HG02943 (cell line): Measurements from ENCODE around the gene CACNG4.

Source experiments
- ATAC-seq: cut with Tn5 transposase; IDR thresholded peaks from one replicate; pipeline ENCODE4 v1.9.1; 2021; ENCODE audit warnings: mild to moderate bottlenecking, low read depth, moderate library complexity; ENCODE audit not compliant: unreplicated experiment

The CACNG4 gene

DNA sequence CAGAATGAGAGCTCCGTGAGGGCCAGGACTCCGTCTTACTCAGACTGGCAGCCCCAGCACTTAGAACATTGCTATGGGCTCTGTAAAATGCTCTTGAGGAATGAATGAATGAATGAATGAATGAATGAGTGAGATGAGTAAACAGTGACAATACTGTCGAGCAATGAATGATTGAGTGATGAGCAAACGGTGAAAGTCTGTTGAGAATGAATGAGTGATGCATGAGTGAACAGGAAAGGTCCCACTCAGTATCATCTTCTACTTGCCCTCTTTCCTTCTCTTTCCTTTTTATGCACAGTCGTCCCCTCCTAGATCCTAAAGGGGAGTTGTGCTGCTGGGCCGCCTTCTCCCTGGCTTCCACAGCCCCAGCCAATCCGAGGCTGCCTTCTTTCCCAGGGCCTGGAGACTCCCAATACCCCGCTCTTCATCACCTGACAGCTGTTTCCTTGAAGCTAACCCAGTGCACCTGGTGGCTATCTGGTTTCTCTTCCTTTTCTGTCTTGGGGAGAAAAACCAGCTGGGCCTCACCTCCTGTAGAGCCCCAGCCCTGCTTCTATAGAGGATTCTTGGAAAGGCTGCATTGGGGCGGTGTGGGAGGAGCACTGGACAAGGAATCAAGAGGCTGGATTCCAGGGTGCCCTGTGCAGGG lies 47.1 kb downstream of the CACNG4 start:
- ATAC-seq = no peak

DNA sequence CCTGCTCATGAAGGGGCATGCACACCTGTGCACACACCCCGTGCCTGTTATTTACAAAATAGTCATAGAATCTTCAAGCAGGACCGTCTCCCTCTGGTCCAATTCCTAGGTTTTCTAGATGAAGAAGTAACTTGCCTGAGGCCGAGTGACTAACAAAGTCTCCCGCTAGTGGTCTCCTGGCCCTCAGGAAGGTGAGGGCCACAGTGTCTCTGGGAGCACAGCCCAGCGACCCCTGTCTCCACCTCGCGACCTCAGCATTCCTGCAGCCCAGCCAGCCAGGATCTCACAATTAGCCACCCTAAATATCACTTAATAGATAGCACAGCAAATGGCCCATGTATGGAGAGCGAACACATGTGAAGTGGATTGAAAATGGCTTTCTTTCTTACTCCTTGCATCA lies 49.4 kb downstream of the CACNG4 start:
- no peak for ATAC-seq

GRCh38 chr17:67015001-67015400 lies 50.5 kb downstream of the CACNG4 start:
- ATAC-seq = no peak

- ATAC-seq = no peak
Observed at GRCh38 chr17:67016039-67016762, 51.7 kb downstream of the CACNG4 start.

DNA sequence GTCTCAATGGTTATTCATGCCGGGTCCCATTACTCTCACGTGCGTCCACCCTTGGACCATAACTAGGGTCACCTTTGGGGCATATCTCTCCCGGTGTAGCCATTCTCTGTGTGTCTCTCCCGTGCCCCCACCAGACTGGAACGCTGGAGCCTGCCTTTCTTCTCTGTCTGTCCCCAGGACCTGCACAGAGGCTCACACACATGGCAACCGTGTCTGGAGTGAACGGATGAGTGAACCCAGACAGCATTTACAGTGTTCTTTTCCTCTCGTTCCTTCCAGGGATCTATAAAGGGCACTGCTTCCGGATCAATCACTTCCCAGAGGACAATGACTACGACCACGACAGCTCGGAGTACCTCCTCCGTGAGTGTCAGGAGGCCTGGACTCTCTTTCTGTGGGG lies 53.4 kb downstream of the CACNG4 start:
- ATAC-seq = no peak

DNA sequence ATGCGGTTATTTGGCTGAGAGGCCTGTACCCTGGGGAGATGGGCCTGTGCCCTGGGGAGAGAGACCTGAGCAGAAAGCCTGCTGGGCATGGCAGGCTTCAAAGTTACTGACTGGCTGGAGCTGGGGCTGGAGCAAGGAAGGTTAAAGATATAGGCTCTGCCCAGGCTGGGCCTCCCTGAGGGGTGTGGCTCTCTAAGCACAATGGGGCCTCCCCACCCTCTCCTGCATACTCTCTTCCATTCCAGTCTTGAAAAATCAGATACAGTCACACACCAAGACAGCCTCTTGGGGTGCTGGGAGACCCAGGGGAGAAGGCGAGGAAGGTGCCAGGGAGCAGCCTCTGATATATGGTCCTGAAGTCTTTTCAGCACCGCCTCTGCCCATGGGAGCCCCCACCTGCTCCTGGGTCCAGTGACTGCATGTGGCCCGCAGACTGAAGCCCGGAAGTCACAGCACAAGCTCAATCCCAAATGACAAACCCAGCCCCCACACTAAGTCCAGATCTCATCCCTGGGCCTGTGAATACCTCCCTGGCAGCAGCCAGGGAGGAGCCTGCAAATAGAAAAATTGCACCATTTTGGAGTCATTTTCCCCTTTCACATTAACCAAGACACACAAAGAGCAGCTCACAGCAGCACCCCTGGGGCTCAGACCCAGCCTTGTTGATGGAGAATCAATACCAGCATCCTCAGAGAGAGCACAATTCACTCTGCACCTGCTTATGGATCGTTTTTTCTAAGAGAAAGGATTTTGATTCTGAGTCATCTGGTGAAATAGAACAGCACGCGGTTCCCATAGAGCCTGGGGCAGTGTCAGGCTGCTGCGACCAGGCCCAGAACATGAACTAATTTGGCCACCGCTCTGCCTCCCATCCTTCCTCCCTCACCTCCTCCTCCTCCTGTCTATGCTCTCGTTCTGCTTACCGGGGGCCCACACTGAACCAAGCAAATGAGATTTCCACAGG lies 54.2 kb downstream of the CACNG4 start:
- no peak for ATAC-seq

GRCh38 chr17:67019809-67020208 lies 55.3 kb downstream of the CACNG4 start:
- no peak for ATAC-seq

GRCh38 chr17:67020293-67020766 lies 55.8 kb downstream of the CACNG4 start:
- no peak for ATAC-seq

DNA sequence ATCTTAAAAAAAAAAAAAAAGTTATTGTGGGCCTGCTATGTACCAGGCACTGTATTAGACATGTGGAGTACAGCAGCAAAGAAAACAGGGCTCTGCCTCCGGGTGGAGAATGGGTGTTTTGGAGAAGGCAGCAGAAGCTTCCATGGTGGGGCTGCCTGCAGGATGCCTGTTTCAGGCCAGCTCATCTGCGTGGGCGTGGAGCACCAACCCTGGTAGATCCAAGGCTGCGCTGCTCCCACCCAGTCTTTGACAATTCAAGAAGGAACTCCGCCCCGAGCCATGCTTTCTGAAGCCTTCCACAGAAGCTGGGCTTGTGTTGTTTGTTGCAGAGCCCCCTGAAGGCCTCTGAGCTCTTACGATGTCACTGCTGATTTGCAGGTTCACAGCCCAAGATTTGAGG lies 56.7 kb downstream of the CACNG4 start:
- no peak for ATAC-seq

GRCh38 chr17:67021743-67022450 lies 57.4 kb downstream of the CACNG4 start:
- no peak for ATAC-seq

GRCh38 chr17:67022451-67022810 lies 57.9 kb downstream of the CACNG4 start:
- no peak for ATAC-seq

DNA sequence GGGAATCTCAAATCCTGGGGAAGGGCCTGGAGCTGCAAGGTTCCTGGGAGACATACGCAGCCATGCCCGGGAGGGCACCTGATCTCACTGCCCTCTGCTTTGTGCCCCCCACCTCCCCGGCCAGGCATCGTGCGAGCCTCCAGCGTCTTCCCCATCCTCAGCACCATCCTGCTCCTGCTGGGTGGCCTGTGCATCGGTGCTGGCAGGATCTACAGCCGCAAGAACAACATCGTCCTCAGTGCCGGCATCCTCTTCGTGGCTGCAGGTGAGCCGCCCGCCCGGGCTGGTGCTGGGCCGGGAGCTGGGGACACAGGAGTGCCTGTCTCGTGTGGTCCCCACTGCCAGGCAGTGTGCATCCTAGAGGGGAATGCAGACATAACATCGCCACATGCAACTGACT lies 60.2 kb downstream of the CACNG4 start:
- no peak for ATAC-seq

DNA sequence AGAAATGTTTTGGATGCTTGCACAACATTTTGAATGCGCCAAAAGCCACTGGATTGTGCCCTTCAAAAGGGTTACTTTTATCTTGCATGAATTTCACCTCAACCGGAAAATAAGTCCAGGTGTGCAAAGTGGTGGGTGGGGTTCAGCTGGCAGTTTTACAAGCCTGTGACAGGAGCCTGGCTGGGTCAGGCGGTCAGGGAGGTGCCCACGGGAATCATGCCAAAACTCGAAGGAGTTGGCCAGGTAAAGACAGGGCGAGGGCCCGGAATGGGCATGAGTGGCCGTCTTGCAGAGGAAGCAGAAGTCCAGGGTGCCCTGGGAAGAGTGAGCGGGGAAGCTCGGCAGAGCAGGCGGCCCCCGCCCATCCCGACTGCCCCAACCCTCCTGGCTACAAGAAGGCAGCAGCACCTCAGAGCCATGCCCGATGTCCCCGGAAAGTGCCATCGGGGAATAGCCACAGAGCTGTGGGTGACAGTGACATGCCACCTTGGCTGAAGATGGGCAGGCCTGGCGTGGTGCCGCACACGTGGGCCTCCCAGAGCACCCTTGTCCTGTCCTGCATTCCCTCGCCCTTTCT lies 60.8 kb downstream of the CACNG4 start:
- no peak for ATAC-seq

DNA sequence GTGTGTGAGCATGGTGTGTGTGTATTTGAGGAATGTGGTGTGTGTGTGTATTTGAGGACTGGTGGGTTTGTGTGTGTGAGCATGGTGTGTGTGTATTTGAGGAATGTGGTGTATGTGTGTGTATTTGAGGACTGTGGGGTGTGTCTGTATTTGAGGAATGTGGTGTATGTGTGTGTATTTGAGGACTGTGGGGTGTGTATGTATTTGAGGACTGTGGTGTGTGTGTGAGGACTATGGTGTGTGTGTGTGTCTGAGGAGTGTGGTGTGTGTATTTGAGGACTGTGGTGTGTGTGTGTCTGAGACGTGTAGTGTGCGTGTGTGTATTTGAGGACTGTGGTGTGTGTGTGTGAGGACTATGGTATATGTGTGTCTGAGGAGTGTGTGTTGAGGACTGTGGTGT lies 61.8 kb downstream of the CACNG4 start:
- ATAC-seq = no peak

DNA sequence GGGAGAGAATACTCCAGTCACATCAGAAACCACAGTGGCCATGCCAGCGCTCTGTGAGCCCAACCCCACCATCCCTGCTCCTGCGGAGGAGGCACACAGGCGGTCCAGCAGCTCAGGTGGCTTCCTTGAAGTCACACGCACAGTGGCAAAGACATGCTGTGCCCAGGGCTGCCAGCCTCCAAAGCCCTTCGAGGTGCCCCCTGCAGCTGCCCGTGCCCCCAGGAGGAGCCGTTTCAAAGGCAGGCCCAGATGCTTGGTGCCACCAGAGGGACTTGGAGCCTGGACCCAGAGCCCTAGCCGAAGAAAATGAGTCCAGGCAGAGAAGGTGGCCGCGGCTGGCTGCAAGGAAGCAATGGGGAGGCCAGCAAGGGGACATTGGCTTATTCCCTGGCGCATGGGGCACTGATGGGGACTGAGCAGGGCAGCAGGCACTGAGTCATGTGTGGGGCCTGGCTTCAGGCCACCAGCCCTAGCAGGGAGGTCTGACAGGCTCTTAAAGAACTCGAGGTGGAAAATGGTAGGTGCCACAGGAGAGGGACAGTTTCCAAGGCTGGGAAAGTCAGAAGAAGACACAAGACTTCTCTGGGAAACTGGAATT lies 62.6 kb downstream of the CACNG4 start:
- ATAC-seq = no peak

DNA sequence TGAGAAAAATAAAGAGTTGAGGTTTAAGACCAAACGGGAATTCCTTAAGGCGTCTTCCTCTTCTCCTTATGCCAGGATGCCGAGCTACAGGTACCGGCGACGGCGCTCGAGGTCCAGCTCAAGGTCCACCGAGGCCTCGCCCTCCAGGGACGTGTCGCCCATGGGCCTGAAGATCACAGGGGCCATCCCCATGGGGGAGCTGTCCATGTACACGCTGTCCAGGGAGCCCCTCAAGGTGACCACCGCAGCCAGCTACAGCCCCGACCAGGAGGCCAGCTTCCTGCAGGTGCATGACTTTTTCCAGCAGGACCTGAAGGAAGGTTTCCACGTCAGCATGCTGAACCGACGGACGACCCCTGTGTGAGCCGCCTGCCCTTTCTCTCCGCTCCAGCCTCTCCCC lies 66.1 kb downstream of the CACNG4 start:
- no peak for ATAC-seq

DNA sequence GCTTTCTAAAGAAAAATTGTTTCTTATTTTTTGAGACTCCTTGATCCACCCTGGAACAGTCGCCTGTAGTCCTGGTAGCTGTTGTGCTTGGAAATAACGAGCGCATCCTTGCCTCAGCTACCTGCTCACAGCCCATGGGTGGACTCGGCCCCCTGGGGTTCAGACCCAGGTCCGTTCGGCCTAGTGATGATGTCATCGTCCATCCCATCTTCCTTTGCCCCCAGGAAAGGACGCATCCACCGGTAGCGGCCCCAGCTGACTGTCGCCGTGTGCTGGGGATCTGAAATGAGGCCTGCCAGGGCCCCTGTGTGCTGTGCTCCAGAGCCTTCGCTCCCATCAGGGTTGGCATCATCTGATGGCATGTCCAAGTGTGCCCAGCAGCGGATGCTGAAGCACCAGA lies 67.9 kb downstream of the CACNG4 start:
- no peak for ATAC-seq

GRCh38 chr17:67032985-67033384 lies 68.5 kb downstream of the CACNG4 start:
- no peak for ATAC-seq

DNA sequence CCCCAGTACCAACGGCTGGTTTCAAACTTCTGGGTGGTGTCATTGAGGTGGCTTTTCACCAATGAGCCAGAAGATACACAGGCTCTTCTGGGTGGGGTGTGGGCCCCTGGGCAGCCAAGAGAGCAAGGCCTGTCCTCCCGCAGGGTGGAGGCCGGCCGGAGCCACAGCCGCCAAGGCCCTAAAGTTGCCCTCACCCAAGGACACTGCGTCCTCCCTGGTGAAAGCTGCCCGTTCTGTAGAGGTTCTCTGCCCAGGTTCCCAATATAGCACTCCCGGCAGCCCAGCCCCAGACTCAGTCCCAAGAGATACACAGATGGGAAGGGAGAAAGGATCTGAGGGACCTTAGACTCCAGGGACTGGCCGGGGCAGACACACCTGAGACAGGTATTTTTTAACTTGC lies 69.1 kb downstream of the CACNG4 start:
- no peak for ATAC-seq
